K562 (cell line): ENCODE data around the gene ANOS1. TPM values are rescaled to one million over a fixed set of nuclear protein-coding genes. Genes with fewer than 3 reads are reported as not detected.

Experiments
- ARID4B ChIP-seq: sonication (generic); formaldehyde crosslinking; IDR thresholded peaks from 2 replicates; pipeline ENCODE4 v1.8.0; 2022; ENCODE audit warnings: mild to moderate bottlenecking, missing genetic modification reagents
- CBFA2T2 ChIP-seq: fragments of 450-650 bp; conservative IDR thresholded peaks from 2 replicates; pipeline ENCODE4 v1.6.1; 2017; ENCODE audit warnings: mild to moderate bottlenecking
- CREB5 ChIP-seq: fragments of 250-450 bp; sonication (Bioruptor Pico); IDR thresholded peaks from 2 replicates; pipeline ENCODE4 v1.5.0; 2020; ENCODE audit warnings: mild to moderate bottlenecking
- DACH1 ChIP-seq: fragments of 450-650 bp; IDR thresholded peaks from 2 replicates; pipeline ENCODE4 v1.6.1; 2018; ENCODE audit not compliant: partially characterized antibody
- FOXK2 ChIP-seq, 2 experiments: fragments of 450-650 bp; IDR thresholded peaks in 1 of 2; conservative IDR thresholded peaks in 1 of 2; 2 replicates each; pipeline ENCODE4 v1.6.1; 2016; ENCODE audit warnings: low read depth in 2 of 2, mild to moderate bottlenecking in 1 of 2
- KLF13 ChIP-seq: fragments of 450-650 bp; IDR thresholded peaks from 2 replicates; pipeline ENCODE4 v1.6.1; 2016; ENCODE audit warnings: missing genetic modification characterization, low read depth, mild to moderate bottlenecking, missing compliant biosample characterization, moderate library complexity, borderline replicate concordance
- NCOA6 ChIP-seq: fragments of 450-650 bp; IDR thresholded peaks from 2 replicates; pipeline ENCODE4 v1.6.1; 2017; ENCODE audit warnings: mild to moderate bottlenecking
- SMC3 ChIP-seq: conservative IDR thresholded peaks from 2 replicates; pipeline ENCODE4 v1.6.1; 2011; ENCODE audit warnings: low read depth, low read length, improper control_type of control experiment; ENCODE audit not compliant: insufficient read depth
- TFAM ChIP-seq: fragments of 250-450 bp; sonication (Bioruptor Pico); conservative IDR thresholded peaks from 2 replicates; pipeline ENCODE4 v1.5.0; 2021; ENCODE audit warnings: mild to moderate bottlenecking, moderate library complexity
- ZNF740 ChIP-seq, 3 experiments: fragments of 200-800 bp in 1 of 3; sonication (Bioruptor generic) in 1 of 3; sonication (generic) in 1 of 3; formaldehyde crosslinking in 1 of 3; IDR thresholded peaks; 2 replicates each; pipeline versions ENCODE4 v1.6.1 to v1.8.0; 2016 to 2022; ENCODE audit warnings: mild to moderate bottlenecking in 2 of 3, missing compliant biosample characterization in 2 of 3, missing genetic modification characterization in 2 of 3, missing genetic modification reagents in 1 of 3
- polyA plus RNA-seq, 8 experiments: library from polyadenylated mRNA; depleted of rRNA in 4 of 8; stranded (reverse) in 5 of 8; unstranded in 3 of 8; fragments of >200 nt; fragmentation: Nextera tagmentation in 2 of 8; fragmentation: Illumina TruSeq in 1 of 8; extraction: Ambion mirVana in 2 of 8; extraction: Trizol in 1 of 8; gene quantifications; 2 replicates each; pipeline versions ENCODE4 v1.2.1 to v1.2.3, GENCODE V29; 2011 to 2014; ENCODE audit warnings: inconsistent platforms in 1 of 8, missing spikeins in 1 of 8
- total RNA-seq, 7 experiments: library from RNA; depleted of rRNA in 6 of 7; stranded (reverse); fragments of >200 nt in 6 of 7; fragmentation: Illumina TruSeq in 2 of 7; extraction: Trizol in 2 of 7; gene quantifications; 2 replicates each; pipeline versions ENCODE4 v1.2.1 to v1.2.3, GENCODE V29; 2011 to 2021; ENCODE audit warnings: low replicate concordance in 1 of 7
- TF ChIP-seq, protein P1 (sequence below): sonication (generic); formaldehyde crosslinking; IDR thresholded peaks from 2 replicates; pipeline ENCODE4 v1.8.1; 2023; ENCODE audit warnings: mild to moderate bottlenecking, missing genetic modification reagents
- TF ChIP-seq, protein P2 (sequence below): fragments of 250-450 bp; sonication (Bioruptor Pico); IDR thresholded peaks from 2 replicates; pipeline ENCODE4 v1.4.0; 2020; ENCODE audit warnings: mild to moderate bottlenecking, moderate library complexity, borderline replicate concordance

Gene ANOS1
- total and polyA plus RNA-seq, 9 of the 15 experiments (the other 6 are each of a cell fraction or from before 2014, with no cell fraction given), result 0.04 TPM; not detected in 8

DNA sequence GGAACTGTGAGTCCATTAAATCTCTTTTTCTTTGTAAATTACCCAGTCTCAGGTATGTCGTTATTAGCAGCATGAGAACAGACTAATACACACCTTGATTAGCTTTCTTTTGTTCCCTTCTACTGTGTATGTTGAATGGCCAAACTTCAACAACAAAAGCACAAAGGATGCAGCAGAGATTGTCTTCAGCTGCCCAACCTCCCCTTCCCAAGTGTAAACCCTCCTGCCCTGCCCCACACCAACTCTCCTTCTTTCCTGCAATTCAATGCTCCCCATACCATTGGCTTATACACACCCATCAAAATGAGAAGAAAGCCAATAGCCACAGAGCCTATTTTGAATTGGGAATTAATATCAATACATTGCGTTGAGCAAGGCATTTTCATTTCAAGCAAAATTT is 27.8 kb downstream of the ANOS1 start (continued):
- no peak for TF ChIP-seq CREB5
- no peak for TF ChIP-seq KLF13 (tag)
- TF ChIP-seq FOXK2 (conservative IDR thresholded peaks at IDR 0.05 in 1 of 2, IDR thresholded peaks at IDR 0.05 in 1 of 2; ENCODE audit: low read depth in 2 of 2), result no peak
- no peak for TF ChIP-seq SMC3
- TF ChIP-seq TFAM (CRISPR knock-in tag), result no peak
- TF ChIP-seq NCOA6, result no peak
- TF ChIP-seq DACH1, result no peak
- no peak for TF ChIP-seq ZNF740 (CRISPR knock-in tag; IDR thresholded peaks at IDR 0.05)
- TF ChIP-seq ZNF740 (tag; IDR thresholded peaks at IDR 0.05), result no peak
- no peak for TF ChIP-seq ARID4B (CRISPR knock-in tag)
- no peak for TF ChIP-seq CBFA2T2
- TF ChIP-seq, protein P1, sequence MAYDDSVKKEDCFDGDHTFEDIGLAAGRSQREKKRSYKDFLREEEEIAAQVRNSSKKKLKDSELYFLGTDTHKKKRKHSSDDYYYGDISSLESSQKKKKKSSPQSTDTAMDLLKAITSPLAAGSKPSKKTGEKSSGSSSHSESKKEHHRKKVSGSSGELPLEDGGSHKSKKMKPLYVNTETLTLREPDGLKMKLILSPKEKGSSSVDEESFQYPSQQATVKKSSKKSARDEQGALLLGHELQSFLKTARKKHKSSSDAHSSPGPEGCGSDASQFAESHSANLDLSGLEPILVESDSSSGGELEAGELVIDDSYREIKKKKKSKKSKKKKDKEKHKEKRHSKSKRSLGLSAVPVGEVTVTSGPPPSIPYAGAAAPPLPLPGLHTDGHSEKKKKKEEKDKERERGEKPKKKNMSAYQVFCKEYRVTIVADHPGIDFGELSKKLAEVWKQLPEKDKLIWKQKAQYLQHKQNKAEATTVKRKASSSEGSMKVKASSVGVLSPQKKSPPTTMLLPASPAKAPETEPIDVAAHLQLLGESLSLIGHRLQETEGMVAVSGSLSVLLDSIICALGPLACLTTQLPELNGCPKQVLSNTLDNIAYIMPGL, result no peak
- TF ChIP-seq, protein P2, sequence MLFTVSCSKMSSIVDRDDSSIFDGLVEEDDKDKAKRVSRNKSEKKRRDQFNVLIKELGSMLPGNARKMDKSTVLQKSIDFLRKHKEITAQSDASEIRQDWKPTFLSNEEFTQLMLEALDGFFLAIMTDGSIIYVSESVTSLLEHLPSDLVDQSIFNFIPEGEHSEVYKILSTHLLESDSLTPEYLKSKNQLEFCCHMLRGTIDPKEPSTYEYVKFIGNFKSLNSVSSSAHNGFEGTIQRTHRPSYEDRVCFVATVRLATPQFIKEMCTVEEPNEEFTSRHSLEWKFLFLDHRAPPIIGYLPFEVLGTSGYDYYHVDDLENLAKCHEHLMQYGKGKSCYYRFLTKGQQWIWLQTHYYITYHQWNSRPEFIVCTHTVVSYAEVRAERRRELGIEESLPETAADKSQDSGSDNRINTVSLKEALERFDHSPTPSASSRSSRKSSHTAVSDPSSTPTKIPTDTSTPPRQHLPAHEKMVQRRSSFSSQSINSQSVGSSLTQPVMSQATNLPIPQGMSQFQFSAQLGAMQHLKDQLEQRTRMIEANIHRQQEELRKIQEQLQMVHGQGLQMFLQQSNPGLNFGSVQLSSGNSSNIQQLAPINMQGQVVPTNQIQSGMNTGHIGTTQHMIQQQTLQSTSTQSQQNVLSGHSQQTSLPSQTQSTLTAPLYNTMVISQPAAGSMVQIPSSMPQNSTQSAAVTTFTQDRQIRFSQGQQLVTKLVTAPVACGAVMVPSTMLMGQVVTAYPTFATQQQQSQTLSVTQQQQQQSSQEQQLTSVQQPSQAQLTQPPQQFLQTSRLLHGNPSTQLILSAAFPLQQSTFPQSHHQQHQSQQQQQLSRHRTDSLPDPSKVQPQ (CRISPR knock-in tag), result no peak
